ENCODE data around the gene WDR93. TPM values are rescaled to one million over a fixed set of nuclear protein-coding genes. Genes with fewer than 3 reads are reported as not detected.

WDR93 gene
- total RNA-seq, 1 experiment from 2014 or later, result not detected

- no peaks in the 10 kb centered on the region for H3K27me3 ChIP-seq (ENCODE audit: insufficient read depth, low read length)
- no peaks in the 10 kb centered on the region for H4K20me1 ChIP-seq (ENCODE audit: control insufficient read depth, insufficient read depth, insufficient read length)
- no peak overlapping the region for H4K8ac ChIP-seq (replicated peaks; ENCODE audit: insufficient read length, low read depth, low read length)
- H2BK15ac ChIP-seq (ENCODE audit: low read depth, low read length), result no peak overlapping the region
- peaks cover 32% of the 10 kb centered on the region for H3K27me3 Mint-ChIP-seq (ENCODE audit: low read depth)
- WGBS (ENCODE audit: extremely low coverage, insufficient read length, low lambda C conversion rate), result no CpG with 5 or more reads among the region's 8 CpGs
- no peaks in the 10 kb centered on the region for H3K4me1 ChIP-seq (ENCODE audit: insufficient read depth, low read length)
- no peak overlapping the region for H2BK12ac ChIP-seq (ENCODE audit: insufficient read length, low read depth, low read length)
- no peak overlapping the region for H2BK20ac ChIP-seq (ENCODE audit: low read depth, low read length, poor library complexity, severe bottlenecking)
- H3K56ac ChIP-seq (ENCODE audit: insufficient read length, low read depth, low read length), result no peak overlapping the region
- DNase-seq, result no peak
- H2BK5ac ChIP-seq (ENCODE audit: insufficient read length, low read length), result no peak overlapping the region
- no peak overlapping the region for H3K27ac Mint-ChIP-seq
- H3T11ph ChIP-seq (ENCODE audit: low read length), result no peak overlapping the region
- no peaks in the 10 kb centered on the region for H3K23me2 ChIP-seq (ENCODE audit: insufficient read length, low read depth, low read length, poor library complexity, severe bottlenecking)
- no peak overlapping the region for H3K14ac ChIP-seq (ENCODE audit: insufficient read depth, low read length)
- no peak overlapping the region for H3K27ac ChIP-seq (ENCODE audit: insufficient read length, low read depth, low read length)
- no peak overlapping the region for H2AK5ac ChIP-seq (ENCODE audit: insufficient read length, low read length)
- no peak for TF ChIP-seq CTCF (conservative IDR thresholded peaks at IDR 0.05)
- H3K18ac ChIP-seq (ENCODE audit: insufficient read length, low read depth, low read length), result no peak overlapping the region
- H3K4ac ChIP-seq (ENCODE audit: low read depth, low read length), result no peak overlapping the region
- no peak overlapping the region for H2AFZ ChIP-seq (ENCODE audit: low read length)
- H4K5ac ChIP-seq (ENCODE audit: insufficient read length, low read depth, low read length), result no peak overlapping the region
- H4K91ac ChIP-seq (ENCODE audit: insufficient read length, low read depth, low read length), result no peak overlapping the region
- H3K36me3 Mint-ChIP-seq (ENCODE audit: insufficient read depth in 1 of 3, low read depth in 3 of 3), result no peaks in the 10 kb centered on the region
- no peak overlapping the region for H3K4me3 Mint-ChIP-seq
- no peaks in the 10 kb centered on the region for H3K9me3 ChIP-seq (ENCODE audit: control insufficient read depth, low read depth, low read length)
- no peaks in the 10 kb centered on the region for H3K79me1 ChIP-seq (ENCODE audit: insufficient read depth, low read depth, low read length, poor library complexity, severe bottlenecking)
- no peak overlapping the region for H2BK120ac ChIP-seq (ENCODE audit: low read depth, low read length, poor library complexity, severe bottlenecking)
- H3K4me1 Mint-ChIP-seq, result peaks cover 12 to 13% of the 10 kb centered on the region in 2 experiments
- H3K9ac ChIP-seq (ENCODE audit: extremely low read depth, insufficient read length, low read length), result no peak overlapping the region
- H3K79me2 ChIP-seq (ENCODE audit: insufficient read depth, low read length), result no peaks in the 10 kb centered on the region
- no peak overlapping the region for H3K23ac ChIP-seq (ENCODE audit: insufficient read length, low read depth, low read length)
- no peak overlapping the region for H3K4me2 ChIP-seq (ENCODE audit: insufficient read depth, insufficient read length, low read length)
- no peaks in the 10 kb centered on the region; a peak in 1 of 5 replicates for H3K9me3 Mint-ChIP-seq
Observed at GRCh38 chr15:89758981-89759380, 68.4 kb downstream of the WDR93 start.
